HG03520 (cell line): ENCODE data around the gene CYP2A7.
"Not testable (repeated sequence)": the region's sequence is repeated elsewhere in the genome, so short reads cannot be mapped to it uniquely, and the experiment has no call there.

Experiments used
- ATAC-seq: cut with Tn5 transposase; IDR thresholded peaks from one replicate; pipeline ENCODE4 v1.9.1; 2021; ENCODE audit warnings: mild to moderate bottlenecking, moderate library complexity; ENCODE audit not compliant: unreplicated experiment

CYP2A7 gene

DNA sequence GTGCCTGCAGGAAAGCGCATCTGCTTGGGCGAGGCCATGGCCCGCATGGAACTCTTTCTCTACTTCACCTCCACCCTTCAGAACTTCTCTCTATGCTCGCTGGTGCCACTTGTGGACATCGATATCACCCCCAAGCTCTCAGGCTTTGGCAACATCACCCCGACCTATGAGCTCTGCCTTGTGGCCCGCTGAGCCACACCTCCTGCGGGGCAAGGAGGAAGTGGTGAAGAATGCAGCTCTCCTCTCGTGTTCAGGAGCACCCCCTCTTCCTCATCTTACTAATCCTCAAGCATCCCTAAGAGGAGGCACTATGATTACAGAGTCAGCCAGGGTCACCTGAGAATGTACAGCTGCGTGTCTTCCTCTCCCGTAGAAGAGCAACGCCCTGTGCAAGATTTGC lies 17.9 kb upstream of the CYP2A7 start:
- ATAC-seq: not testable (repeated sequence)

DNA sequence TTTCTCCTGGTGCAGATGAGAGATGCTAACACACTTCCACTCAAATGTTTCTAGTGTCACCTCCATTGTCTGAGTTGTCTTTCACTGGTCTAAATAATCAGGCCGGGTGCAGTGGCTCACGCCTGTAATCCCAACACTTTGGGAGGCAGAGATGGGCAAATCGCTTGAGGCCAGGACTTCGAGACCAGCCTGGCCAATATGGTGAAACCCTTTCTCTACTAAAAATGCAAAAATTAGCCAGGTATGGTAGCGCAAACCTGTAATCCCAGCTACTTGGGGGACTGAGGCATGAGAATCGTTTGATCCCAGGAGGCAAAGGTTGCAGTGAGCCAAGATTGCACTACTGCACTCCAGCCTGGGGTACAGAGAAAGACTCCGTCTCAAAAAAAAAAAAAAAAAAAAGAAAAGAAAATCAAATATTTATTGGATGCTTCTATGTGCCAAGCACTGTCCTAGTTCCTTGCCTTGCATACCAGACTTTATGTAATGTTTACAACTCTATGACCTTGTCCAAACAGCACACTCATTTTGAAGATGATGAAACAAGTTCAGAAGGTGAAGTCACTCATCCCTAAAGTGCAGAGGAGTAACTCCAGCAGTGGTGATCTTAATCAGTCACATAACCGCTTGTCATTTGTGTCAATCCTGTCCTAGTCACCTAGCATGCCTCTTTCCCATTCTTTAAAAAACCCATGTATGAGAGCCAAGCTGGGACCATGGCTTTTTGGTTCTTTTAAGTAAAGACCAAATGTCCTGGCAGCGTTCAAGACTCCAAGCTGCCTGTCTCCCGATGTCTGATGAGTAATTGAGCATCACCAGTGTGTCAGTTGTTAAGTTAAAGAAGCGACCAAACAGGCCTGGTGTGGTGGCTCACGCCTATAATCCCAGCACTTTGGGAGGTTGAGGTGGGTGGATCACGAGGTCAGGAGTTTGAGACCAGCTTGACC lies 15.1 kb upstream of the CYP2A7 start:
- ATAC-seq: not testable (repeated sequence)

DNA sequence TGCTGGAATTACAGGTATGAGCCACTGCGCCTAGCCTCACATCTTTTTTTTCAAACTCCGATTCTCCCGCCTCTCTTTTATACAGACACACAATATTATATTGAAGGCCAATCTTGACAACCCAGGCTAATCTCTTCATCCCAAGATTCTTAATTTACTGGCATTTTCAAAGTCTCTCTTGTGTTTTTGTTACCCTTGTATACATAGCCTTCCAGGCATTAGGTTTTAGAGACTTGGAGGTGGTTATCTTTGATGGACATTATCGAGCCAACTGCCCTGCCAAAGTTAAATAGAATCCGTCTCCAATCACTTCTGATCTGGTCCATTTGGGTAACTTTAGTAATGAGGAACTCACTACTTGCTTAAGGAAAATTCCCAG lies 14.4 kb upstream of the CYP2A7 start:
- ATAC-seq: no peak

DNA sequence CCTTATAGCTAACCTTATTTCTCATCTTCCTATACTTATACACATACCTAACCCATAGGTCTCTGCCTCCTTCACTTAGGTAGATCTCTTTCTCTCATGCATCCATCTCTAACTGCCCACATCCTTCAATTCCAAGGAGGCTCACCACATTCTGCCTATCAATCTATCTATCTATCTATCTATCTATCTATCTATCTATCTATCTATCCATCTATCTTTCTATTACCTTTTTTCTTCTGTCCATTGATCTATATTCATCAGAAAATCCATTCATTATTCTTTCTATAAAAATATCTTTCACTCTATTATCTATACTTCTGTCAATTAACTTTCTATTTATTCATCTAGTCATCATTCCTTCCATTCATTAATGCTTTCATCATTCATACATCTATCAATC lies 11.1 kb upstream of the CYP2A7 start:
- ATAC-seq: no peak

DNA sequence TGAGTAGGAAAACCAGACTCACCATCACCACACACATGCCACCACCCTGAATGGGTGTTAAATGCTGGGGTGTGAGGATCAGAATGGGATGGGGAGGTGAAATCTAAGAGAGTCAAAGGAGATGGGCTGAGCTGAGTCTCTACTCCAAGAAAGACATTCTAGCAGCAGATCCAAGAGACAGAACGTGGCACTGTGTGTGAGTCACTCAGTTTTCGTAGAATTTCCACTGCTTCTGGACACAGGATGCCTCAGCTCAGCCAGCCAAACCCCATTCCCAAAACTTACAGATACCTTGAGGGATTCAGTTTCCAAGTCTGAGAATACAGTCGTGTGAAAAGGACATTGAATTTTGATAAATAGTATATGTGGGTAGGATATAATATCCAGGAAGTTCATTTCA lies 7.3 kb upstream of the CYP2A7 start:
- no peak for ATAC-seq

DNA sequence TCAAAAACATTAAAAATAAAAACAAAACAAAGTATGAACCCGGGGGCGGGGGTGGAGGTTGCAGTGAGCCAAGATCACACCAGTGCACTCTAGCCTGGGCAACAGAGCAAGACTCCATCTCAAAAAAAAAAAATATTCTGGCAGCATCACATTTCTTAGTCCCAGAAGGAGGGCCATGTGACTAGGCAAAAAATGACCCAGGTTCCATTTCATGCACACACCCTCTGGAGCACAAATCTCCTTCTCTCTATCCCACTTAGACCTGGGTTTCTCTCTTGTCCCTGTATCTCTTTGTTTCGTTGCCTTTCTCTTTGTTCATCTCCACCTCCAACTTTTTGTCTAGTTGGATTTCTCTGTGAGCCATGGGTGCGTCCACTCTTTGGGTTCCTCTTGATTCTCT lies 6.2 kb upstream of the CYP2A7 start:
- no peak for ATAC-seq

DNA sequence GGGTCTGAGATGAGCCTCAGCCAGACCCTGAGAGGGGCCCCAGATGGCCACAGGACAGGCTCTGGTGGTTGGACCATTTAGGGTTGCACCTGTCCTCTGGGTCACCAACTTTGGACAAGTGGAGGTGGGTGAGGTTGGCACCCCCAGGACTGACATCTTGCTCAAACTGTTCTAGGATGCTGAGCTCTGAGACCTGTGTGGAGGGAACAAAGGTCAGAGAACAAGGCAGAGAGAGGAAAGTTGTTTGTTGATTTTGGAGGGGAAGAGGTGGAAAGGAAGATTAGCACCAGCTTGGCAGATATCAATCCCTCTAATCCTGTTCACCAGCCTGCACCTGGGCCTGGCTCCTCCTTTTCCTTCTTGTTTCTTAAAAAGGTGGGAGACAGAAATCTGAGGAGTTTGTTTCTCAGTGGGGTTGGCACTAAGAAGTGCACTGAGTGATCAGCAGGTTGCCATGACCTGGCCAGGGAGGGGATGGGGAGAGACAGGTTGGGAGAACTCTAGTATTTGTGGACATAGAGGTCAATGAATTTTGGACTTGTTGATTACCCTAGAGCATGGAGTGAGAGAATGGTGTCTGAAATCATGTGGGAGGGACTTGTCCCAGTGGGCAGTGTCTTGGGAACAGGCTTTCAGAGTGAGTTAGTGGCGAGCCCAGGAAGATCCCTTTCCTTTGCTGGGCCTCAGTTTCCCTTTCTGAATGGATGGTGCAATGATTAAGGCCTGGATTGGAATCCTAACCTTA lies 2.3 kb upstream of the CYP2A7 start:
- ATAC-seq: not testable (repeated sequence)

DNA sequence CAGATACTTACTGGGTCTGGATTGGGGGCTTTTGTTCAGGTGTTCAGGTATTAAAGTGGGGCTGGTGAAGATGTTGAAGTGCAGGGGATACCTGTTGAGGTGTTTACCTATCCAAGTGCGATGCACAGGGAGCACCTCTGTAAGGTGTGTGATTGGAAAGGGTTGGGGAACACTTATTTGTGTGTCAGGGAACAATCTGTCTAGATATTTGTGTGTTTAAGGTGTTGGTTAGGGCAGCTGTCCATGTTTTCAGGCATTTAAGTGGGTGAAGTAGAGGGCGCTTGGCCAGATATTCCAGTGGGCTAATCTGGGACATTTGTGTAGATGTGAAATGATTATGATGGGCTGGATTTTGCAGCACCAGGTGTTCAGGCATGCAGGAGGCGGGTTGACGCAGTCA lies 2.7 kb downstream of the CYP2A7 start:
- not testable (repeated sequence) for ATAC-seq

DNA sequence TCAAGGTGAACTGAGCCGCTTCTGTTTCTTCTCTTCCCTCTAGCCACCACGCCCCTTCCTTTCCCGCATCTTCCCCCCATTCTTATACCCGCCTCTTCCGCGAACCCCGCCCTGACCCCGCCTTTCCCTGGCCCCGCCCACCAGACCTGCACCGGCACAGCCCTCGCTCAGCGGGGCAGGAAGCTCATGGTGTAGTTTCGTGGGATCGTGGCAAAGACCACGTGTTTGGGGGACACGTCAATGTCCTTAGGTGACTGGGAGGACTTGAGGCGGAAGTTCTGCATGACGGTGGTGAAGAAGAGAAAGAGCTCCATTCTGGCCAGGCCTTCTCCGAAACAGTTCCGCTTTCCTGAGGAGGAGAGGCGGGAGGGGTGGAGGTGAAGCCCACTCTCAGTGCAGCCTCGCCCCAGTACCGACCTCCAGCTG lies 6.5 kb downstream of the CYP2A7 start:
- not testable (repeated sequence) for ATAC-seq

DNA sequence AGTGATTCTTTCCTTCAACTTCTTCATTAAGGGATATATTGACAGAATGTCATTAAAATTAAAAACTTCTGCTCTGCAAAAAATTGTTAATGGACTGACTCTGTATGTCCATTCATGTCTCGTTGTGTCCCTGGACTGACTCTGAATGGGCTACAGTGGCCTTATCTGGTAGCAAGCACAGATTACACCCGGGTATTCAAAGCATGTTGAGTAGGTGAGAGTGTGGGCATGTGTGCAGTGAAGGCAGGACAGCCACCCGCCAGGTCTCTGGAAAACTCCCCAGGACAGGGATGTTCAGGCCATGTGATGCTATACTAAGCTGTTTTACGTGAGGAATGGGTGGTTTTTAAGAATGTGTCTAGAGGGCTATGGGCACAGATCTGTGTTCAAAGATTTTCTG lies 7.2 kb downstream of the CYP2A7 start:
- not testable (repeated sequence) for ATAC-seq

DNA sequence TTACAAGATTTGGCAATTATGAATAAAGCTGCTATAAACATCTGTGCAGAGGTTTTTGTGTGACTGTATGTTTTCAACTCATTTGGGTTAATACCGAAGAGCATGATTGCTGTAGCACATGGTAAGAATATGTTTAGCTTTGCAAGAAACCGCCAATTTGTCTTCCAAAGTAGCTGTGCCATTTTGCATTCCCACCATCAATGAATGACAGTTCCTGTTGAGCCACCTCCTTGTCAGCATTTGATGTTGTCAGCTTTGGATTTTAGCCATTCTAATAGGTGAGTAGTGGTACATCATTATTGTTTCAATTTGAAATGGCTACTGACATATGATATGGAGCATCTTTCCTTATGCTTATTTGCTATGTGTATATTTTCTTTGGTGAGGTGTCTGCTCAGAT lies 8.2 kb downstream of the CYP2A7 start:
- ATAC-seq: not testable (repeated sequence)

DNA sequence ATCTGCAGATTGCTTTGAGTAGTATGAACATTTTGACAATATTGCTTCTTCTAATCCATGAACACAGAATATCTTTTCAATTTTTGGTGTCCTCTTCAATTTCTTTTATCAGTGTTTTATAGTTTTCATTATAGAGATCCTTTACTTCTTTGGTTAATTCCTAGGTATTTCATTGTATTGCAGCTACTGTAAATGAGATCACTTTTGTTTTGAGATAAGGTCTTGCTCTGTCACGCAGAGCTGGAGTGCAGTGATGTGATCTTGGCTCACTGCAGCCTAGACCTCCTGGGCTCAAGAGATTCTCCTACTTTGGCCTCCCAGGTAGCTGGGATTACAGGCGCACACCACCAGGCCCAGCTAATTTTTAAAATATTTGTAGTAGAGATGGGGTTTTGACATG lies 9.8 kb downstream of the CYP2A7 start:
- ATAC-seq: no peak

DNA sequence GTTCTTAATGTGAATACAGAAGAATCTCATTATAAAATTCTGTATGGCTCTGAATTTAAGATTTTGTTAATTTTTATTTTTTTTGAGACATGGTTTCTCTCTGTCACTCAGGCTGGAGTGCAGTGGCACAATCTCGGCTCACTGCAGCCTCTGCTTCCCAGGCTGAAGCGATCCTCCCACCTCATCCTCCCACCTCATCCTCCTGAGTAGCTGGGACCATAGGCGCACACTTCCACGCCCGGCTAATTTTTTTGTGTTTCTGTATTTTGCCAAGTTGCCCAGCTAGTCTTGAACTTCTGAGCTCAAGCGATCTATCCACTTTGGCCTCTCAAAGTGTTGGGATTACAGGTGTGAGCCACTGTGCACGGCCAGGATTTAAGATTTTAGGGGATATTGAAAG lies 14.3 kb downstream of the CYP2A7 start:
- no peak for ATAC-seq

DNA sequence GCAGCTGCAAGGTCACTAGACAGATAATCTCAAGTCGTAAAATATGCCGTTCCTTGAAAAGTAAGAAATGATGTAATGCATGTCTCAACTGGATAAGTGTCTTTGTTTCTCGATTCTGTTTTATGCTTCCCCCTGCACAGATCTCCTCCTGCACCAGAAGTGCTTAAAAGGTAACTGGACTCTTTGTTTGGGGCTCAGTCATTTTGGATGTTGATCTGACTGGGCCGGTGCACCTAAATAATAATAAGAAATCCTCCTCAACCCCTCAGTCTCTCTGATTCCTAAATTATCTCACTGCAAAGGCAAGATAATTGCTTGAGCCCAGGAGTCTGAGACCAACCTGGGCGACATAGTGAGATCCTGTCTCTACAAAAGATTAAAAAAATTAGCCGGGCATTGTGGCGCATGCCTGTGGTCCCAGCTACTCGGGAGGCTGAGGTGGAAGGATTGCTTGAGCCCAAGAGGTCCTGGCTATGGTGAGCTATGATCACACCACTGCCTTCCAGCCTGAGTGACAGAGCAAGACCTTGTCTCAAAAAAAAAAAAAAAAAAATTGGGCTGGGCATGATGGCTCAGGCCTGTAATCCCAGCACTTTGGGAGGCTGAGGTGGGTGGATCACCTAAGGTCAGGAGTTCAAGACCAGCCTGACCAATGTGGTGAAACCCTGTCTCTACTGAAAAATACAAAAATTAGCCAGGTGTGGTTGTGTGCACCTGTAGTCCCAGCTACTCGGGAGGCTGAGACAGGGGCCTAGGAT lies 17.1 kb downstream of the CYP2A7 start:
- not testable (repeated sequence) for ATAC-seq

DNA sequence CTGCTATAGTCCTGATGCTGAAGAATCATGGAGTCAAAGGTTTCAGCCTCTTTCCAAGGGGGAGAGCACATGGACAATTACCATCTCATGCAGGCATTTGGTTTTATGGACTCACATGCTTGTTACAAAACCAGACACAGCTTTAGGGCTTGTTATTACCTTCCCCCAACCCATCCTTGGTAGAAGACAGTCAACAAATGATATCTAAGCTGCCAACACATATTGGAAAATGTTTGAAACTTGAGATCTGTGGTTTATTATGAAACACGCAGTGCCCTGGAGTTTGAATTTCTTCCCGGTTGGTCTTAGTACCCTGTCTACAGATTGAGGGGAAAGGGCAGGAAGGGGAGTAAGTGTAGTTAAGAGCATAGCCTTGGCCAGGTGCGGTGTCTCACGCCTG lies 19.2 kb downstream of the CYP2A7 start:
- ATAC-seq: no peak

DNA sequence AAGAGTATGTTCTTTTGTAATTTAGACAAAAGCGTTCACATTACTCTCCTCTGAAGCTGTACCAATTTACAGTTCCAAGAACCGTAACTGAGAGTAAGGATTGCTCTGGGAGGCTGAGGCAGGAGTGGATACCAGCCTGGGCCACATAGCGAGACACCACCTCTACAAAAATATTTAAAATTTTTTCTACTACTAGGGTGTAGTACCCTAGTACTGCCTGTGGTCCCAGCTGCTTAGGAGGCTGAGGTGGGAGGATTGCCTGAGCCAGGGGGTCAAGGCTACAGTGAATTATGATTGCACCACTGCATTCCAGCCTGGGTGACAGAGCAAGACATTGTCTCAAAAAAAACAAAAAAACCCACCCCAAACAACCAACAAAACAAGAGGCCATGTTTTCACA lies 19.7 kb downstream of the CYP2A7 start:
- ATAC-seq: no peak

DNA sequence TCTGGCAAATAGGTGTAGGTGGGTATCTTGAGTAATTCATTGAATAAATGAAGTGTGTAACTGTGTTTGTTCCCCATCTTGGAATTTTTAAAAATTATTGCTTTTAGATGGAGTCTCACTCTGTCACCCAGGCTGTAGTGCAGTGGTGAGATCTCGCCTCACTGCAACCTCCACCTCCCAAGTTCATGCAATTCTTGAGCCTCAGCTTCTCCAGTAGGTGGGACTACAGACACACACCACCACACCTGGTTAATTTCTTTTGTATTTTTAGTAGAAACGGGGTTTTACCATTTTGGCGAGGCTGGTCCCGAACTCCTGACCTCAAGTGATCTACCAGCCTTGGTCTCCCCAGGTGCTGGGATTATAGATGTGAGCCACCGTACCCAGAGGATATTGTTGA lies 23.9 kb downstream of the CYP2A7 start:
- ATAC-seq: no peak

DNA sequence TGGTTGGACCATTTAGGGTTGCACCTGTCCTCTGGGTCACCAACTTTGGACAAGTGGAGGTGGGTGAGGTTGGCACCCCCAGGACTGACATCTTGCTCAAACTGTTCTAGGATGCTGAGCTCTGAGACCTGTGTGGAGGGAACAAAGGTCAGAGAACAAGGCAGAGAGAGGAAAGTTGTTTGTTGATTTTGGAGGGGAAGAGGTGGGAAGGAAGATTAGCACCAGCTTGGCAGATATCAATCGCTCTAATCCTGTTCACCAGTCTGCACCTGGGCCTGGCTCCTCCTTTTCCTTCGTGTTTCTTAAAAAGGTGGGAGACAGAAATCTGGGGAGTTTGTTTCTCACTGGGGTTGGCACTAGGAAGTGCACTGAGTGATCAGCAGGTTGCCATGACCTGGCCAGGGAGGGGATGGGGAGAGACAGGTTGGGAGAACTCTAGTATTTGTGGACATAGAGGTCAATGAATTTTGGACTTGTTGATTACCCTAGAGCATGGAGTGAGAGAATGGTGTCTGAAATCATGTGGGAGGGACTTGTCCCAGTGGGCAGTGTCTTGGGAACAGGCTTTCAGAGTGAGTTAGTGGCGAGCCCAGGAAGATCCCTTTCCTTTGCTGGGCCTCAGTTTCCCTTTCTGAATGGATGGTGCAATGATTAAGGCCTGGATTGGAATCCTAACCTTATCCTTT lies 29.4 kb downstream of the CYP2A7 start:
- ATAC-seq: not testable (repeated sequence)

DNA sequence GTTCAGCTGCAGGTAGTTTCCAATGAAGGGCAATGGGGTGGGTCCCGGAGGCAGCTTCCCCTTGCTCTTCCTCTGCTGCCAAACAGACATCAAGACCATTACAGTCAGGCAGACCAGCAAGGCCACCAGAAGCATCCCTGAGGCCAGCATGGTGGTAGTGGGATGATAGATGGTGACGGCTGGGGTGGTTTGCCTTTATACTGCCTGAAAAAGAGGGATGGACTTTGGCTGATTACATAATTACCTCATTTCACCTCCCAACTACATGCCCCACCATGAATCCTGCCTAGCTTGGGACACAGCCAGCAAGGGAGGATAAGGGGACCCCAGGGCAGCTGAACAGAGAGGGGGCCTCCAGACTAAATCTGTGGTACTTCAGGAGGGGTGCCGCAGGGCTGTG lies 31.8 kb downstream of the CYP2A7 start, which contains the start of gene CYP2A6:
Gene CYP2A6, minus strand, starts transcription at position 171 of the 400 bp plus-strand sequence. Its CDS starts 21 bp downstream, at position 150.
- not testable (repeated sequence) for ATAC-seq

DNA sequence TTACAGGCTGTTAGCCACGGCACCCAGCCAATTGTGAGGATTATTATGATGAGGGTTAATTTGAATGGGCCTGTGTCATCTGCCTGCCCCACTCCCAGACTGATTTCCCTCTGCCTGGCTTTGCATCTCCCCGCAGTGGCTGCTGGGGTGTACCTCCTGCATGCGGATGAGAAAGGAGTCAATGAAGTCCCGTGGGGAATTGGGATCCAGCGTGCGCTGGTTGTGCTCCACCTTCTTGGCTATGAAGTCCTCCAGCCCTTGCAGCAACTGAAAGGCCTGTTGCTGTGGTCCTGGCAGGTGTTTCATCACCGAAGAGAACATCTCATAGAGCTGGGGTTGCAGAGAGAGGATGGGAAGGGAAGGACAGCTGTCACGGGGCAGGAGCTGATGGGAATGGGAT lies 35.3 kb downstream of the CYP2A7 start:
- ATAC-seq: not testable (repeated sequence)

DNA sequence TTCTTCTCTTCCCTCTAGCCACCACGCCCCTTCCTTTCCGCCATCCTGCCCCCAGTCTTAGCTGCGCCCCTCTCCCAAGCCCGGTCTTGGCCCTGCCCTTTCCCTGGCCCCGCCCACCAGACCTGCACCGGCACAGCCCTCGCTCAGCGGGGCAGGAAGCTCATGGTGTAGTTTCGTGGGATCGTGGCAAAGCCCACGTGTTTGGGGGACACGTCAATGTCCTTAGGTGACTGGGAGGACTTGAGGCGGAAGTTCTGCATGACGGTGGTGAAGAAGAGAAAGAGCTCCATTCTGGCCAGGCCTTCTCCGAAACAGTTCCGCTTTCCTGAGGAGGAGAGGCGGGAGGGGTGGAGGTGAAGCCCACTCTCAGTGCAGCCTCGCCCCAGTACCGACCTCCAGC lies 38.4 kb downstream of the CYP2A7 start:
- ATAC-seq: not testable (repeated sequence)
